ENCODE results near the gene HOXC12. TPM values are rescaled to one million over a fixed set of nuclear protein-coding genes. Genes with fewer than 3 reads are reported as not detected.

The HOXC12 gene
- total and polyA plus RNA-seq, 4 donors = not detected

DNA sequence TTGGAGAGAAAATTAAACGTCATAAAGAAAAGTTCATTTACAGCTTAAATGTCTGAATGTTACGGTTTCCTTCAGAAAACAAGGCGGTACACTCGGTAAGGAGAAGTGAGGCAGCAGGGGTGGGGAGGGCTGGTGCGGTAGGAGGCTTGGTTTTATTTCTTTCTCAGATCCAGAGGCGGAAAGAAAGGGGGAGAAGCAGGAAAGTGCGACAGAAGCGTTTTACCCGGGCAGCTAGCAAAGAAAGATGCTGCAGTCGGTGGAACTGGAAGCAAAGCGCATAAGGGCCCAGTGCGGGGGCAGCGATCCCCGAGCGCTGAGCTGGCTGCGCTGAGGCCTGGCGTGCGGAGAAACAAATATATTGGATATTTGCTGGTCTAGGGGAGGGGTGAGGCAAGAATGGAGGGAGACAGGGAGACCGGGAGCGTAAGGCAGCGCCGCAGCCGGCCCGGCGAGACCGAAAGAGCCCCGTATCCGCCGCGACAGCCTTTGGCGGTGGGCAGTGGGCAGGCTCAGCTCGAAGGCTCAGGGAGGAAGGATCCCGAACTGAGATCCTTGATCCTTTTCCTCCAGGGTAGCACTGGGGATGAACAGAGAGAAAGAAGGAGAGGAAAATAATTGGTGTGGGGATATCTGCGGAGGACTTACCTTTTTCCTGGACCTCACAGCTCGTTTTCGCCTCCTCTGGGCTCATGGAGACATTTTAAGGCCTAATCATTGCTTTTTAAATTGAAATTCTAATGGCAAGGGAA, 11.9 kb downstream of the HOXC12 start:
- DNase-seq (ENCODE audit: low spot score) = no peak
- Histone ChIP-seq H3K36me3 (ENCODE audit: control insufficient read depth in 4 of 4, insufficient read depth in 3 of 4, low read depth in 1 of 4, low read length in 3 of 4) (no peaks in the 10 kb centered on the region), H3K27me3 (ENCODE audit: control insufficient read depth in 4 of 4, insufficient read depth in 4 of 4, low read length in 3 of 4) (peaks cover 0 to 68% (median 47%) of the 10 kb centered on the region in 4 donors), H3K4me3 (ENCODE audit: low read depth in 1 of 3, low read length in 3 of 3) (no peak overlapping the region), H3K9me3 (ENCODE audit: control insufficient read depth in 4 of 4, low read length in 3 of 4) (peaks cover 0 to 3% (median 0%) of the 10 kb centered on the region in 4 donors), H3K27ac (ENCODE audit: low read depth in 1 of 2, low read length in 2 of 2) (no peak overlapping the region), H3K9ac (ENCODE audit: low read depth in 1 of 2, low read length in 2 of 2) (no peak overlapping the region), H3K4me1 (ENCODE audit: control insufficient read depth in 4 of 4, insufficient read depth in 4 of 4, low read length in 3 of 4) (peaks cover 0 to 7% (median 4%) of the 10 kb centered on the region in 4 donors)
- TF ChIP-seq FOXA2 (IDR thresholded peaks at IDR 0.05) (no peak), RXRA (IDR thresholded peaks at IDR 0.05) (no peak), HNF4G (IDR thresholded peaks at IDR 0.05) (no peak), GABPA (IDR thresholded peaks at IDR 0.05 in 1 of 2, conservative IDR thresholded peaks at IDR 0.05 in 1 of 2) (no peak), TAF1 (conservative IDR thresholded peaks at IDR 0.05) (no peak), NR2F2 (IDR thresholded peaks at IDR 0.05) (no peak), EGR1 (IDR thresholded peaks at IDR 0.05; ENCODE audit: low read depth in 2 of 2) (no peak)
- TF ChIP-seq, protein P1, sequence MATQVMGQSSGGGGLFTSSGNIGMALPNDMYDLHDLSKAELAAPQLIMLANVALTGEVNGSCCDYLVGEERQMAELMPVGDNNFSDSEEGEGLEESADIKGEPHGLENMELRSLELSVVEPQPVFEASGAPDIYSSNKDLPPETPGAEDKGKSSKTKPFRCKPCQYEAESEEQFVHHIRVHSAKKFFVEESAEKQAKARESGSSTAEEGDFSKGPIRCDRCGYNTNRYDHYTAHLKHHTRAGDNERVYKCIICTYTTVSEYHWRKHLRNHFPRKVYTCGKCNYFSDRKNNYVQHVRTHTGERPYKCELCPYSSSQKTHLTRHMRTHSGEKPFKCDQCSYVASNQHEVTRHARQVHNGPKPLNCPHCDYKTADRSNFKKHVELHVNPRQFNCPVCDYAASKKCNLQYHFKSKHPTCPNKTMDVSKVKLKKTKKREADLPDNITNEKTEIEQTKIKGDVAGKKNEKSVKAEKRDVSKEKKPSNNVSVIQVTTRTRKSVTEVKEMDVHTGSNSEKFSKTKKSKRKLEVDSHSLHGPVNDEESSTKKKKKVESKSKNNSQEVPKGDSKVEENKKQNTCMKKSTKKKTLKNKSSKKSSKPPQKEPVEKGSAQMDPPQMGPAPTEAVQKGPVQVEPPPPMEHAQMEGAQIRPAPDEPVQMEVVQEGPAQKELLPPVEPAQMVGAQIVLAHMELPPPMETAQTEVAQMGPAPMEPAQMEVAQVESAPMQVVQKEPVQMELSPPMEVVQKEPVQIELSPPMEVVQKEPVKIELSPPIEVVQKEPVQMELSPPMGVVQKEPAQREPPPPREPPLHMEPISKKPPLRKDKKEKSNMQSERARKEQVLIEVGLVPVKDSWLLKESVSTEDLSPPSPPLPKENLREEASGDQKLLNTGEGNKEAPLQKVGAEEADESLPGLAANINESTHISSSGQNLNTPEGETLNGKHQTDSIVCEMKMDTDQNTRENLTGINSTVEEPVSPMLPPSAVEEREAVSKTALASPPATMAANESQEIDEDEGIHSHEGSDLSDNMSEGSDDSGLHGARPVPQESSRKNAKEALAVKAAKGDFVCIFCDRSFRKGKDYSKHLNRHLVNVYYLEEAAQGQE (IDR thresholded peaks at IDR 0.05) = no peak
- TF ChIP-seq, protein P2, sequence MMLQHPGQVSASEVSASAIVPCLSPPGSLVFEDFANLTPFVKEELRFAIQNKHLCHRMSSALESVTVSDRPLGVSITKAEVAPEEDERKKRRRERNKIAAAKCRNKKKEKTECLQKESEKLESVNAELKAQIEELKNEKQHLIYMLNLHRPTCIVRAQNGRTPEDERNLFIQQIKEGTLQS (IDR thresholded peaks at IDR 0.05) = no peak
- 7% methylated on average over 36 of the region's 36 CpGs for WGBS

DNA sequence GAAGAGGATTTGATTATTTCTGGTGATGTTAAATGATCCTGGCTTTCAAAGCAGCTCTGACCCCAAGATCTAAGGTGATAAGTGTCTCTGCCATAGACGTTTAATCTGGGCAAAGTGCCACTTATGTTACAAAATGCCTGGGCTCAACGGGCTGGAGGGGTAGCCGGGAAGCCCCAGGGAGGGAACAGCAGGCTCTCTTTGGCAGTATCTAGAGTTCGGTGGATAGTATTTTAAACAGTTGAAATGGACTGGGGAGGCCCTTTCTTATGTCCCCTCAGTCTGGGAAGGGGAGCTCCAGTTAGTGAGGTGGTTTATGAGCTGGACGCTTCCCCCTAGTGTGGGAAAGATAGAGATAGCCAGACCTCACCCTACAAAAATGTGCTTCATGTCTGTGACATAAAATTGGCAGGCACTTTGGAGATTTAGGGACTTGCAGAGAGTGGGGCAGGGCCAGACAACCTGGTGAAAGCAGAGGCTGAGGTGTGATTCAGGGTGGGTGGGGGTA, 12.8 kb downstream of the HOXC12 start:
- Histone ChIP-seq H3K27me3 (ENCODE audit: control insufficient read depth in 4 of 4, insufficient read depth in 4 of 4, low read length in 3 of 4) (peaks cover 0 to 64% (median 46%) of the 10 kb centered on the region in 4 donors), H3K9ac (ENCODE audit: low read depth in 1 of 2, low read length in 2 of 2) (no peak overlapping the region), H3K9me3 (ENCODE audit: control insufficient read depth in 4 of 4, low read length in 3 of 4) (peaks cover 0 to 3% (median 0%) of the 10 kb centered on the region in 4 donors), H3K4me3 (ENCODE audit: low read depth in 1 of 3, low read length in 3 of 3) (no peak overlapping the region), H3K27ac (ENCODE audit: low read depth in 1 of 2, low read length in 2 of 2) (no peak overlapping the region), H3K4me1 (ENCODE audit: control insufficient read depth in 4 of 4, insufficient read depth in 4 of 4, low read length in 3 of 4) (peaks cover 0 to 7% (median 4%) of the 10 kb centered on the region in 4 donors), H3K36me3 (ENCODE audit: control insufficient read depth in 4 of 4, insufficient read depth in 3 of 4, low read depth in 1 of 4, low read length in 3 of 4) (no peaks in the 10 kb centered on the region)
- no peak for DNase-seq (ENCODE audit: low spot score)
- TF ChIP-seq, protein P3, sequence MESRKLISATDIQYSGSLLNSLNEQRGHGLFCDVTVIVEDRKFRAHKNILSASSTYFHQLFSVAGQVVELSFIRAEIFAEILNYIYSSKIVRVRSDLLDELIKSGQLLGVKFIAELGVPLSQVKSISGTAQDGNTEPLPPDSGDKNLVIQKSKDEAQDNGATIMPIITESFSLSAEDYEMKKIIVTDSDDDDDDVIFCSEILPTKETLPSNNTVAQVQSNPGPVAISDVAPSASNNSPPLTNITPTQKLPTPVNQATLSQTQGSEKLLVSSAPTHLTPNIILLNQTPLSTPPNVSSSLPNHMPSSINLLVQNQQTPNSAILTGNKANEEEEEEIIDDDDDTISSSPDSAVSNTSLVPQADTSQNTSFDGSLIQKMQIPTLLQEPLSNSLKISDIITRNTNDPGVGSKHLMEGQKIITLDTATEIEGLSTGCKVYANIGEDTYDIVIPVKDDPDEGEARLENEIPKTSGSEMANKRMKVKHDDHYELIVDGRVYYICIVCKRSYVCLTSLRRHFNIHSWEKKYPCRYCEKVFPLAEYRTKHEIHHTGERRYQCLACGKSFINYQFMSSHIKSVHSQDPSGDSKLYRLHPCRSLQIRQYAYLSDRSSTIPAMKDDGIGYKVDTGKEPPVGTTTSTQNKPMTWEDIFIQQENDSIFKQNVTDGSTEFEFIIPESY (IDR thresholded peaks at IDR 0.05) = no peak
- 8% methylated on average over 5 of the region's 5 CpGs for WGBS

Data from liver (tissue), 9 donors.